Stomach smooth muscle (tissue), 2 donors: ENCODE measurements around the gene EVX1.

ENCODE experiments used
- H3K27ac ChIP-seq: one replicate; pipeline ENCODE4 v1.7.0; 2013; ENCODE audit warnings: mild to moderate bottlenecking, low read length, inconsistent platforms
- H3K27me3 ChIP-seq, 2 donors: one replicate each; pipeline ENCODE4 v1.7.0; 2013; ENCODE audit warnings: low read length in 2 of 2; ENCODE audit not compliant: insufficient read depth in 2 of 2, control insufficient read depth in 1 of 2
- H3K36me3 ChIP-seq, 2 donors: one replicate each; pipeline ENCODE4 v1.7.0; 2013; ENCODE audit warnings: low read length in 2 of 2; ENCODE audit not compliant: control insufficient read depth in 2 of 2, insufficient read depth in 2 of 2
- H3K4me1 ChIP-seq: one replicate; pipeline ENCODE4 v1.7.0; 2013; ENCODE audit warnings: low read length; ENCODE audit not compliant: control insufficient read depth, insufficient read depth
- H3K4me3 ChIP-seq, 2 donors: one replicate each; pipeline ENCODE4 v1.7.0; 2013; ENCODE audit warnings: low read length in 2 of 2
- H3K9ac ChIP-seq, 2 donors: one replicate each; pipeline ENCODE4 v1.7.0; 2013; ENCODE audit warnings: low read length in 2 of 2, mild to moderate bottlenecking in 1 of 2
- H3K9me3 ChIP-seq, 2 donors: one replicate each; pipeline ENCODE4 v1.7.0; 2013; ENCODE audit warnings: low read length in 2 of 2; ENCODE audit not compliant: control insufficient read depth in 2 of 2
- donor health status: healthy.
- donor health status: Pancreatic carcinoma.

Gene EVX1

GRCh38 chr7:27207348-27207985 is 35.1 kb upstream of the EVX1 start:
- Histone ChIP-seq H3K27ac (no peak overlapping the region), H3K4me1 (peaks cover 13% of the 10 kb centered on the region), H3K36me3 (no peaks in the 10 kb centered on the region), H3K9me3 (no peaks in the 10 kb centered on the region), H3K4me3 (no peak overlapping the region), H3K27me3 (peaks cover 80 to 88% of the 10 kb centered on the region in 2 donors), H3K9ac (no peak overlapping the region)

GRCh38 chr7:27208998-27209397 is 33.6 kb upstream of the EVX1 start:
- no peak overlapping the region for H3K27ac ChIP-seq
- peaks cover 80 to 90% of the 10 kb centered on the region in 2 donors for H3K27me3 ChIP-seq
- no peaks in the 10 kb centered on the region for H3K9me3 ChIP-seq
- peaks cover 21% of the 10 kb centered on the region for H3K4me1 ChIP-seq
- H3K4me3 ChIP-seq = no peak overlapping the region
- no peak overlapping the region for H3K9ac ChIP-seq
- no peaks in the 10 kb centered on the region for H3K36me3 ChIP-seq

GRCh38 chr7:27209933-27210440 is 32.6 kb upstream of the EVX1 start:
- no peak overlapping the region for H3K4me3 ChIP-seq
- H3K36me3 ChIP-seq = no peaks in the 10 kb centered on the region
- H3K27ac ChIP-seq = no peak overlapping the region
- H3K9me3 ChIP-seq = no peaks in the 10 kb centered on the region
- H3K27me3 ChIP-seq = peaks cover 79 to 89% of the 10 kb centered on the region in 2 donors
- peaks cover 19% of the 10 kb centered on the region for H3K4me1 ChIP-seq
- no peak overlapping the region for H3K9ac ChIP-seq

GRCh38 chr7:27210441-27211083 is 32.0 kb upstream of the EVX1 start:
- peak overlapping the region in 1 of 2 donors; percentile 62 for H3K4me3 ChIP-seq
- H3K4me1 ChIP-seq = peaks cover 13% of the 10 kb centered on the region
- peaks cover 73 to 87% of the 10 kb centered on the region in 2 donors for H3K27me3 ChIP-seq
- H3K9me3 ChIP-seq = no peaks in the 10 kb centered on the region
- H3K27ac ChIP-seq = no peak overlapping the region
- no peaks in the 10 kb centered on the region for H3K36me3 ChIP-seq
- H3K9ac ChIP-seq = no peak overlapping the region

GRCh38 chr7:27211084-27211446 is 31.5 kb upstream of the EVX1 start:
- Histone ChIP-seq H3K27ac (no peak overlapping the region), H3K9ac (no peak overlapping the region), H3K4me3 (peak overlapping the region in 1 of 2 donors; percentile 62), H3K36me3 (no peaks in the 10 kb centered on the region), H3K4me1 (peaks cover 11% of the 10 kb centered on the region), H3K27me3 (peaks cover 69 to 84% of the 10 kb centered on the region in 2 donors), H3K9me3 (no peaks in the 10 kb centered on the region)

GRCh38 chr7:27211764-27212204 is 30.8 kb upstream of the EVX1 start:
- Histone ChIP-seq H3K4me1 (peaks cover 11% of the 10 kb centered on the region), H3K9ac (no peak overlapping the region), H3K4me3 (no peak overlapping the region), H3K9me3 (no peaks in the 10 kb centered on the region), H3K27me3 (peaks cover 71 to 86% of the 10 kb centered on the region in 2 donors), H3K36me3 (no peaks in the 10 kb centered on the region), H3K27ac (no peak overlapping the region)

- no peak overlapping the region for H3K9ac ChIP-seq
- H3K27me3 ChIP-seq = peaks cover 71 to 82% of the 10 kb centered on the region in 2 donors
- no peaks in the 10 kb centered on the region for H3K9me3 ChIP-seq
- peak overlapping the region in 1 of 2 donors; percentile 49 for H3K4me3 ChIP-seq
- peaks cover 11% of the 10 kb centered on the region for H3K4me1 ChIP-seq
- no peak overlapping the region for H3K27ac ChIP-seq
- no peaks in the 10 kb centered on the region for H3K36me3 ChIP-seq
Observed at GRCh38 chr7:27212497-27213432, 29.8 kb upstream of the EVX1 start.

GRCh38 chr7:27213433-27214238 is 29.0 kb upstream of the EVX1 start:
- peak overlapping the region in 1 of 2 donors; percentile 49 for H3K4me3 ChIP-seq
- H3K4me1 ChIP-seq = peaks cover 11% of the 10 kb centered on the region
- H3K9ac ChIP-seq = no peak overlapping the region
- no peaks in the 10 kb centered on the region for H3K9me3 ChIP-seq
- no peaks in the 10 kb centered on the region for H3K36me3 ChIP-seq
- H3K27me3 ChIP-seq = peaks cover 67 to 75% of the 10 kb centered on the region in 2 donors
- H3K27ac ChIP-seq = no peak overlapping the region

- no peaks in the 10 kb centered on the region for H3K36me3 ChIP-seq
- no peaks in the 10 kb centered on the region for H3K9me3 ChIP-seq
- no peak overlapping the region for H3K9ac ChIP-seq
- no peak overlapping the region for H3K27ac ChIP-seq
- H3K4me3 ChIP-seq = no peak overlapping the region
- peaks cover 68 to 71% of the 10 kb centered on the region in 2 donors for H3K27me3 ChIP-seq
- peaks cover 11% of the 10 kb centered on the region for H3K4me1 ChIP-seq
Observed at GRCh38 chr7:27214239-27214950, 28.2 kb upstream of the EVX1 start.
